GM13976 (cell line): ENCODE measurements around the gene ABCC1.

Experiments
- DNase-seq: peaks from one replicate; pipeline ENCODE4 v3.0.0; 2012; ENCODE audit warnings: low spot score
- CTCF ChIP-seq: IDR thresholded peaks from 2 replicates; pipeline ENCODE4 v1.5.1; 2012; ENCODE audit warnings: borderline replicate concordance, mild to moderate bottlenecking; ENCODE audit not compliant: insufficient read depth; ENCODE audit errors: extremely low read depth, missing control alignments, control extremely low read depth
- in situ Hi-C: fragments of 300-500 bp; cut with MboI; formaldehyde crosslinking; loops from one replicate; pipeline ENCODE4 v1.12.0; 2022; ENCODE audit warnings: low sequenced_read_pairs, mixed read lengths, inconsistent platforms; ENCODE audit not compliant: unreplicated experiment

The ABCC1 gene

GRCh38 chr16:15946257-15947044 is 3.0 kb upstream of the ABCC1 start:
- in situ Hi-C loops = no loop called here
- TF ChIP-seq CTCF = no peak
- no peak for DNase-seq

DNA sequence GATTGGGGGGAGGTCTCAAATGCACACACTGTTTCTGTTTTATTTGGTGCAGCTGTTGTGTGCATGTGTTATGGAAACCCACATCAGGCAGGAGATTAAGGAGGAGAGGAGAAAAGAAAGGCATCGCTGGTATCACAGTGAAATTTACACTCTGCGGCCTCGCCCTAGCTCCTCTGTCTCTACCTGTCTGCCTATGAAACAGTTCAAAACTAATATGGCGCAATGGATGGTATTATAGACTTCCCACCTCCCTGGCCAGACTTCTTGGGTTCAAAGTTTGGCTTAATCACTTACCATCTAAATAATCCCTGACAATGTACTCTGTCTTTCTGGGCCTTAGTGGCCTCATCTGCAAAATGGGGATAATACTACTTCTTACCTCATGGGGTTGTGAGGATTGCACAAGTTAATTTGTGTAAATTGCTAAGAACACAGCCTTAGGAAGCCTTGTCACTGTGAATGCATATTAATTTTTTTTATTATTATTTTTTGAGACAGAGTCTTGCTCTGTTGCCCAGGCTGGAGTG is 1.4 kb upstream of the ABCC1 start:
- no peak for DNase-seq
- in situ Hi-C loops = no loop called here
- no peak for TF ChIP-seq CTCF

- DNase-seq = peak; percentile 67
Measured at GRCh38 chr16:15948532-15949209, 745 bp upstream of the ABCC1 start.

DNA sequence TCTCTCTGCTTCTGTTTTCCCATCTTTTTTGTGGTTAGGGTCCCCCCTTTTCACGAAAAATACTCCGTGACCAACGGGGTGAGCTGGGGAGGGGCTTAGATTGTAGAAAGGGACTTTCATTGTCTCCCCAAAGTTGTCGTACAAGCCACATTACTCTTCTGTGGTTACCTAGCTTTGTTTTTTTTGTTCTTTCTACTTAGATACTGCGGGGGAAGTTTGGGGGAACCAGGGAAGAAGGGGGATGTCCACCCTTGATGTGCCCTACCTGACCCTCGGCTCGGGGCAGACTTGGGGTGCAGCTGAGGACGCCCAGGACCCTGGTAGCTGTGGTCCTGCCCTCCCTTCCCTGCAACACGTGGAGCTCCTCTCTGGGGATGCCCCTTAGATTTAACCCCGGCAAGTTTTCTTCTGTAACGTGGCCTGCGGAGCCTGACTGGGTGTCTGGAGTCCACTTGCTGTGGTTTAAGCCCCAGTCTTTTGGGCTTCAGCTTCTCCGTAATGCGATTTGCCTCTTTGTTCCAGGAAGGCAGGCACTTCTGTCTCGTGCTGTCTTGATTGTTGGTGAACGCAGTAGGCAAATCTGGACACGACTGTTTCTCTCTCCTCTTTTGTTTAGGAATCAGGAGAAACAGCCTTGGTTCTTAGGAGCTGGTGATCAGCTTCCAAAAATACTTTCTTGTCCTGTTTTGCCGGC is 892 bp downstream of the ABCC1 start:
- DNase-seq = peak; percentile 65
- TF ChIP-seq CTCF = no peak
- in situ Hi-C loops = no loop called here

More at GRCh38 chr16:15948532-15949209, 745 bp upstream of the ABCC1 start:
- no peak for TF ChIP-seq CTCF
- in situ Hi-C loops = no loop called here

GRCh38 chr16:15950869-15951268 is 1.5 kb downstream of the ABCC1 start:
- in situ Hi-C loops = no loop called here
- no peak for TF ChIP-seq CTCF
- no peak for DNase-seq

- DNase-seq = no peak
- in situ Hi-C loops = no loop called here
- TF ChIP-seq CTCF = no peak
Measured at GRCh38 chr16:15951852-15952251, 2.4 kb downstream of the ABCC1 start.
